ENCODE results near the gene RCHY1. TPM values are rescaled to one million over a fixed set of nuclear protein-coding genes. Genes with fewer than 3 reads are reported as not detected.
"Not testable (repeated sequence)": the region's sequence is repeated elsewhere in the genome, so short reads cannot be mapped to it uniquely, and the experiment has no call there.

Gene RCHY1
- total RNA-seq (2014; rRNA removed; shearing (Covaris generic)) = 23.1 and 32.3 TPM in 2 replicates
- 13.5 and 24.3 TPM in 2 replicates for polyA plus RNA-seq (2014; cell fraction: nucleus; rRNA removed)

GRCh38 chr4:75514131-75514948 is at the start of gene RCHY1, which contains the start of gene THAP6:
TSS of gene RCHY1 (minus strand) at chr4:75514403. CDS start at chr4:75514286, 117 bp downstream.
TSS of gene THAP6 (plus strand) at chr4:75514473. CDS start at chr4:75515453, 980 bp downstream.
- peak; percentile 96 for DNase-seq (ENCODE audit: extremely low read depth, low read depth)

- no peak for DNase-seq (ENCODE audit: extremely low read depth, low read depth)
Measured at GRCh38 chr4:75561789-75562188, 47.6 kb upstream of the RCHY1 start.

- no peak for DNase-seq (ENCODE audit: extremely low read depth, low read depth)
Measured at GRCh38 chr4:75557696-75558095, 43.5 kb upstream of the RCHY1 start.

GRCh38 chr4:75555294-75556164 is 41.3 kb upstream of the RCHY1 start, which contains the start of gene ODAPH:
TSS of gene ODAPH (plus strand) at chr4:75556066. CDS start at chr4:75556083, 17 bp downstream.
- no peak for DNase-seq (ENCODE audit: extremely low read depth, low read depth)

- DNase-seq (ENCODE audit: extremely low read depth, low read depth) = no peak
Measured at GRCh38 chr4:75552452-75552851, 38.2 kb upstream of the RCHY1 start.

- no peak for DNase-seq (ENCODE audit: extremely low read depth, low read depth)
Measured at GRCh38 chr4:75549019-75549418, 34.8 kb upstream of the RCHY1 start.

GRCh38 chr4:75547647-75548387 is 33.6 kb upstream of the RCHY1 start:
- DNase-seq (ENCODE audit: extremely low read depth, low read depth) = no peak

- no peak for DNase-seq (ENCODE audit: extremely low read depth, low read depth)
Measured at GRCh38 chr4:75545526-75545925, 31.3 kb upstream of the RCHY1 start.

GRCh38 chr4:75544870-75545269 is 30.7 kb upstream of the RCHY1 start:
- DNase-seq (ENCODE audit: extremely low read depth, low read depth) = no peak

- not testable (repeated sequence) for DNase-seq (ENCODE audit: extremely low read depth, low read depth)
Measured at GRCh38 chr4:75544220-75544619, 30.0 kb upstream of the RCHY1 start.

- DNase-seq (ENCODE audit: extremely low read depth, low read depth) = no peak
Measured at GRCh38 chr4:75542824-75543223, 28.6 kb upstream of the RCHY1 start.

- not testable (repeated sequence) for DNase-seq (ENCODE audit: extremely low read depth, low read depth)
Measured at GRCh38 chr4:75537308-75537707, 23.1 kb upstream of the RCHY1 start.

GRCh38 chr4:75533926-75534325 is 19.7 kb upstream of the RCHY1 start:
- DNase-seq (ENCODE audit: extremely low read depth, low read depth) = not testable (repeated sequence)

GRCh38 chr4:75533339-75533887 is 19.2 kb upstream of the RCHY1 start:
- not testable (repeated sequence) for DNase-seq (ENCODE audit: extremely low read depth, low read depth)

GRCh38 chr4:75531536-75532143 is 17.4 kb upstream of the RCHY1 start:
- not testable (repeated sequence) for DNase-seq (ENCODE audit: extremely low read depth, low read depth)

- no peak for DNase-seq (ENCODE audit: extremely low read depth, low read depth)
Measured at GRCh38 chr4:75530556-75531322, 16.5 kb upstream of the RCHY1 start.

- DNase-seq (ENCODE audit: extremely low read depth, low read depth) = no peak
Measured at GRCh38 chr4:75527482-75527881, 13.3 kb upstream of the RCHY1 start.

GRCh38 chr4:75525910-75526309 is 11.7 kb upstream of the RCHY1 start:
- DNase-seq (ENCODE audit: extremely low read depth, low read depth) = no peak

GRCh38 chr4:75525086-75525485 is 10.9 kb upstream of the RCHY1 start:
- DNase-seq (ENCODE audit: extremely low read depth, low read depth) = no peak
